Activated B cell treated with CpG ODN at 0.5 μM for 24 hours (primary cell): Measurements from ENCODE around the gene CIAO2B. TPM values are rescaled to one million over a fixed set of nuclear protein-coding genes. Genes with fewer than 3 reads are reported as not detected.
"Not testable (repeated sequence)": the region's sequence is repeated elsewhere in the genome, so short reads cannot be mapped to it uniquely, and the experiment has no call there.

ENCODE experiments used
- ATAC-seq: fragments of 200-7000 bp; cut with Tn5 transposase; one replicate; pipeline ENCODE4 v1.10.0; 2021; ENCODE audit warnings: low read depth, mild to moderate bottlenecking, moderate library complexity
- CTCF ChIA-PET: fragments of 350-600 bp; sonication (Branson Sonifier 250); formaldehyde crosslinking; loops from one replicate; lab custom pipeline; 2021; ENCODE audit warnings: antibody characterized with exemption; lab: Charles Lee
- POLR2A ChIA-PET: fragments of 350-600 bp; sonication (Branson Sonifier 250); formaldehyde crosslinking; loops from one replicate; lab custom pipeline; 2021; ENCODE audit warnings: antibody characterized with exemption; lab: Charles Lee
- DNase-seq: peaks from one replicate; pipeline ENCODE4 v3.0.0; 2022
- H3K27ac Mint-ChIP-seq: one replicate; pipeline ENCODE4 v1.8.0; 2020; ENCODE audit warnings: mixed read lengths
- H3K27me3 Mint-ChIP-seq: one replicate; pipeline ENCODE4 v1.8.0; 2021; ENCODE audit warnings: mixed read lengths
- H3K36me3 Mint-ChIP-seq: one replicate; pipeline ENCODE4 v1.8.0; 2021; ENCODE audit warnings: low read depth, mixed read lengths
- H3K4me1 Mint-ChIP-seq: one replicate; pipeline ENCODE4 v1.8.0; 2021; ENCODE audit warnings: mixed read lengths
- H3K4me3 Mint-ChIP-seq: one replicate; pipeline ENCODE4 v1.8.0; 2020; ENCODE audit warnings: mild to moderate bottlenecking, mixed read lengths
- H3K9me3 Mint-ChIP-seq: one replicate; pipeline ENCODE4 v1.8.0; 2020; ENCODE audit warnings: mixed read lengths
- intact Hi-C: fragments of 100-400 bp; cut with micrococcal nuclease; formaldehyde crosslinking; loops from one replicate; pipeline ENCODE4 v1.15.1; 2024
- total RNA-seq: library from RNA; stranded (reverse); gene quantifications from 2 replicates; pipeline ENCODE4 v1.2.3, GENCODE V29; 2022
- TF ChIP-seq, protein P1 (sequence below): fragments of 200-600 bp; IDR thresholded peaks from one replicate; pipeline ENCODE4 v1.8.0; 2022; ENCODE audit warnings: antibody characterized with exemption, mild to moderate bottlenecking

Gene CIAO2B
- total RNA-seq, 1 donor from 2014 or later = 66.2 TPM

DNA sequence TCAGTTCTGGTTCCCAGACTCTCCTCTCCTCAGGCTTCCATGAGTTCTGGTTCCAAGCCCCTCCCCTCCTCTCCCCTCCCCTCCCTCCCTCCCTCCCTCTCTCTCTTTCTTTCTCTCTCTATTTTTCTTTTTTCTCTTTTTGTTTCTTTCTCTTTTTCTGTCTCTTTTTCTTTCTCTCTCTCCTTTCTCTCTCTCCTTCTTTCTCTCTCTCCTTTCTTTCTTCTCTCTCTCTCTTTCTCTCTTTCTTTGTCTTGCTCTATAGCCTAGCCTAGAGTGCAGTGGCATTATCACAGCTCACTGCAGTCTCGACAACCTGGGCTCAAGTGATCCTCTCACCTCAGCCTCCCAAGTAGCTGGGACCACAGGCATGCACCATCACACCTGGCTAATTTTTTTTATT, 26.1 kb upstream of the CIAO2B start:
- ChIA-PET CTCF (interaction anchor here (1.1 to 1.5 kb wide), 3 partner anchors 19 to 195 kb away, joined by 3 read pairs; no protein-coding TSS in a partner anchor), POLR2A (interaction anchor here (0.6 kb wide), 1 partner anchor 629 kb away, joined by 5 read pairs; no protein-coding TSS in a partner anchor)
- no peak for ATAC-seq

DNA sequence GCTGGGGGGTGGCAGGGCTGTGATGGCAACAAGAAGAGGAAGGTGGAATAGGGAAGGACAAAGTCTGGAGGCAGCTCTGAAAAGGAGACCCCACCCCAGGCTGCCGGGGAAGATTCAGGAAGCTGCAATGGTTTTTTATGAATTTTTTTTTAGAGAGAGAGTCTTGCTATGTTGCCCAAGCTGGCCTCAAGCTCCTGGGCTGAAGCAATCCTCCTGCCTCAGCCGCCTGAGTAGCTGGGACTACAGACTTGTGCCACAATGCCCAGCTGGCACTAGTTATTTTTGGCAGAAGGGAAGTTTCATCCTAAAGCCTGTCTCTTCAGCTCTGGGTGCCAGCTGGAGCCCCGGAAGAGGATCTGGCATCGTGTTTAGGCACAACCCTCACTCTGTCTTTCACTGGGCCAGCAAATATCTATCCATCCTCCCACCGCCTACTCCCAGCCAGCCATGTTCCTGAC, 25.5 kb upstream of the CIAO2B start:
- Mint-ChIP-seq H3K27me3 (no peaks in the 10 kb centered on the region), H3K27ac (no peak overlapping the region), H3K9me3 (no peaks in the 10 kb centered on the region), H3K4me3 (no peak overlapping the region), H3K36me3 (no peaks in the 10 kb centered on the region), H3K4me1 (peaks cover 14% of the 10 kb centered on the region)
- intact Hi-C loops = no loop called here
- CTCF ChIA-PET = interaction anchor here (1.2 to 1.5 kb wide), 2 partner anchors 31 to 196 kb away, joined by 3 read pairs; no protein-coding TSS in a partner anchor
- ATAC-seq = no peak
- POLR2A ChIA-PET = interaction anchor here (0.6 kb wide), 1 partner anchor 630 kb away, joined by 5 read pairs; no protein-coding TSS in a partner anchor
- TF ChIP-seq, protein P1, sequence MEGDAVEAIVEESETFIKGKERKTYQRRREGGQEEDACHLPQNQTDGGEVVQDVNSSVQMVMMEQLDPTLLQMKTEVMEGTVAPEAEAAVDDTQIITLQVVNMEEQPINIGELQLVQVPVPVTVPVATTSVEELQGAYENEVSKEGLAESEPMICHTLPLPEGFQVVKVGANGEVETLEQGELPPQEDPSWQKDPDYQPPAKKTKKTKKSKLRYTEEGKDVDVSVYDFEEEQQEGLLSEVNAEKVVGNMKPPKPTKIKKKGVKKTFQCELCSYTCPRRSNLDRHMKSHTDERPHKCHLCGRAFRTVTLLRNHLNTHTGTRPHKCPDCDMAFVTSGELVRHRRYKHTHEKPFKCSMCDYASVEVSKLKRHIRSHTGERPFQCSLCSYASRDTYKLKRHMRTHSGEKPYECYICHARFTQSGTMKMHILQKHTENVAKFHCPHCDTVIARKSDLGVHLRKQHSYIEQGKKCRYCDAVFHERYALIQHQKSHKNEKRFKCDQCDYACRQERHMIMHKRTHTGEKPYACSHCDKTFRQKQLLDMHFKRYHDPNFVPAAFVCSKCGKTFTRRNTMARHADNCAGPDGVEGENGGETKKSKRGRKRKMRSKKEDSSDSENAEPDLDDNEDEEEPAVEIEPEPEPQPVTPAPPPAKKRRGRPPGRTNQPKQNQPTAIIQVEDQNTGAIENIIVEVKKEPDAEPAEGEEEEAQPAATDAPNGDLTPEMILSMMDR = no peak
- DNase-seq = no peak

More for the DNA sequence above, 26.1 kb upstream of the CIAO2B start:
- H3K27me3 Mint-ChIP-seq = no peaks in the 10 kb centered on the region
- DNase-seq = no peak
- intact Hi-C loops = no loop called here
- no peaks in the 10 kb centered on the region for H3K36me3 Mint-ChIP-seq
- H3K4me1 Mint-ChIP-seq = peaks cover 14% of the 10 kb centered on the region
- no peak overlapping the region for H3K27ac Mint-ChIP-seq
- TF ChIP-seq, protein P1 = no peak
- H3K9me3 Mint-ChIP-seq = no peaks in the 10 kb centered on the region
- H3K4me3 Mint-ChIP-seq = no peak overlapping the region

DNA sequence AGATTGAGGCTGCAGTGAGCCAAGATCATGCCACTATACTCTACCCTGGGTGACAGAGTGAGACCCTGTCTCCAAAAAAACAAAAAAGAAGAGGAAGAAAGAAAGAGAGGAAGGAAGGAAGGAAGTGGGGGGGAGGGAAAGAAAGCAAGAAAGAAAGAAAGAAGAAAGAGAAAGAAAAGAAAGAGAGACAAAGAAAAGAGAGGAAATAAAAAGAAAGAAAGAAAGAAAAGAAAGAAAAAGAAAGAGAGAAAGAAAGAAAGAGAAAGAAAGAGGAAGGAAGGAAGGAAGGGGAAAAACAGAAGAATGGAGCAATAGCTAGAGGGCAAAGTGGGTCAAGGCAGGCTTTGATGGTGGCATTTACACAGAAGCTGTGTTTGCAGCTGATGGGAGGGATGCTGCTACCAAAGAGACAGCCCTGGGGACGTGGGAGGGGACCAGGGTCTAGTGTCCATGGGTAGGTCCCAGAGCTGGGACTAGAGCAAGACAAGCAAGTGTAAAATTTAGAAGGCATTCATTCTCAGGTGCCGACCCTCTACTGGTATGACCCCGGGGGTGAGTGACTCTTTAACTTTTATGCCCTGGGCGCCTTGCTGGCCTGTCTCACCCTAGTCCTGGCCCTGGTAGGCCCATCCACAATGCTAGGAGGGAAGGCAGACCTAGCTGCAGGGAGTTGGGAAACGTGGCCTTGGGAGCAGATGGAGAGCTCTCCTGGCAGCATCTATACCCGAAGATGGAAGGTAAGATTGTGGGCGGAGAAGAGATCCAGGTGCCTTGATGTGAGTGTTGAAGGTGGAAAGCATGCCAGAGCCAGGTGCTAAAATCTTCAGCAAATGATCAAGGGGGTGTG, 24.9 kb upstream of the CIAO2B start:
- Mint-ChIP-seq H3K4me3 (no peak overlapping the region), H3K27me3 (peaks cover under 1% of the 10 kb centered on the region), H3K4me1 (peaks cover 14% of the 10 kb centered on the region), H3K27ac (no peak overlapping the region), H3K36me3 (no peaks in the 10 kb centered on the region), H3K9me3 (no peaks in the 10 kb centered on the region)
- intact Hi-C loops = no loop called here
- ATAC-seq (no peak), DNase-seq (no peak)
- ChIA-PET POLR2A (interaction anchor here (0.7 kb wide), 1 partner anchor 108 kb away, joined by 6 read pairs; no protein-coding TSS in a partner anchor), CTCF (interaction anchor here (1.2 kb wide), 1 partner anchor 196 kb away, joined by 3 read pairs; no protein-coding TSS in a partner anchor)
- TF ChIP-seq, protein P1 = no peak

DNA sequence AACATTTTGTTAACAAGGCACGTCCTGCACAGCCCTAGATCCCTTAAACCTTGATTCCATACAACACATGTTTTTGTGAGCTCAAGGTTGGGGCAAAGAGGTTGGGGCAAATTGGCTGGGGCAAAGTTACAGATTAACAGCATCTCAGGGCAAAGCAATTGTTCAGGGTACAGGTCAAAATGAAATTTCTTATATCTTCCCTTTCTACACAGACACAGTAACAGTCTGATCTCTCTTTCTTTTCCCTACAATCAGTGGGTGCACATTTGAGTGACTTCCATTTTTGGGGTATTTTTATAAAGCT, 21.9 kb upstream of the CIAO2B start:
- CTCF ChIA-PET, H3K9me3 Mint-ChIP-seq, DNase-seq, H3K4me1 Mint-ChIP-seq, intact Hi-C loops, H3K4me3 Mint-ChIP-seq, H3K27ac Mint-ChIP-seq, ATAC-seq, H3K36me3 Mint-ChIP-seq: not testable (repeated sequence)
- POLR2A ChIA-PET = interaction anchor here (0.6 kb wide), 1 partner anchor 325 kb away, joined by 5 read pairs; no protein-coding TSS in a partner anchor
- H3K27me3 Mint-ChIP-seq = peaks cover 13% of the 10 kb centered on the region

DNA sequence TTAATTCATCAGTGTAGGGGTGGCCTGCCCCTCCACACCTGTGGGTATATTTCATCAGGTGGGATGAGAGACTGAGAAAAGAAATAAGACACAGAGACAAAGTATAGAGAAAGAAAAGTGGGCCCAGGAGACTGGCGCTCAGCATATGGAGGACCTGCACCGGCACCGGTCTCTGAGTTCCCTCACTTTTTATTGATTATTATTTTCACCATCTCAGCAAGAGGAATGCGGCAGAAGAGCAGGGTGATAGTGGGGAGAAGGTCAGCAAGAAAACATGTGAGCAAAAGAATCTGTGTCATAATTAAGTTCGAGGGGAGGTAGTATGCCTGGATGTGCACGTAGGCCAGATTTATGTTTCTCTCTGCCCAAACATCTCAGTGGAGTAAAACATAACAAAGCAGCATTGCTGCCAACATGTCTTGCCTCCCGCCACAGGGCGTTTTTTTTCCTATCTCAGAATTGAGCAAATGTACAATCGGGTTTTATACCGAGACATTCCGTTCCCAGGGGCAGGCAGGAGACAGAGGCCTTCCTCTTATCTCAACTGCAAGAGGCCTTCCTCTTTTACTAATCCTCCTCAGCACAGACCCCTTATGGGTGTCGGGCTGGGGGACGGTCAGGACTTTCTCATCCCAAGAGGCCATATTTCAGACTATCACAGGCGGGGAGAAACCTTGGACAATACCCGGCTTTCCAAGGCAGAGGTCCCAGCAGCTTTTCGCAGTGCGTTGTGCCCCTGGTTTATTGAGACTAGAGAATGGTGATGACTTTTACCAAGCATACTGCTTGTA, 21.4 kb upstream of the CIAO2B start:
- DNase-seq, ATAC-seq, H3K36me3 Mint-ChIP-seq, H3K4me3 Mint-ChIP-seq, CTCF ChIA-PET, POLR2A ChIA-PET, H3K4me1 Mint-ChIP-seq, H3K27ac Mint-ChIP-seq, H3K9me3 Mint-ChIP-seq: not testable (repeated sequence)
- intact Hi-C loops = loop anchor here (2.0 kb wide), 3 partner anchors 21 to 509 kb away; no protein-coding TSS in a partner anchor
- H3K27me3 Mint-ChIP-seq = peaks cover 15% of the 10 kb centered on the region
